PC-3 (cell line): Measurements from ENCODE around the gene HYAL2.

Experiments used
- EZH2 ChIP-seq: fragments of 300-600 bp; sonication (generic); IDR thresholded peaks from one replicate; pipeline ENCODE4 v1.6.1; 2017; ENCODE audit warnings: antibody characterized with exemption, mild to moderate bottlenecking, low read length; ENCODE audit not compliant: unreplicated experiment
- EZH2phosphoT487 ChIP-seq: fragments of 300-600 bp; sonication (generic); IDR thresholded peaks from 2 replicates; pipeline ENCODE4 v1.6.1; 2018; ENCODE audit warnings: mild to moderate bottlenecking, antibody characterized with exemption, low read length, borderline replicate concordance
- TF ChIP-seq, protein P1 (sequence below): fragments of 300-600 bp; sonication (generic); conservative IDR thresholded peaks from 2 replicates; pipeline ENCODE4 v1.5.1; 2017; ENCODE audit warnings: antibody characterized with exemption, low read depth, mild to moderate bottlenecking, low read length

DNA sequence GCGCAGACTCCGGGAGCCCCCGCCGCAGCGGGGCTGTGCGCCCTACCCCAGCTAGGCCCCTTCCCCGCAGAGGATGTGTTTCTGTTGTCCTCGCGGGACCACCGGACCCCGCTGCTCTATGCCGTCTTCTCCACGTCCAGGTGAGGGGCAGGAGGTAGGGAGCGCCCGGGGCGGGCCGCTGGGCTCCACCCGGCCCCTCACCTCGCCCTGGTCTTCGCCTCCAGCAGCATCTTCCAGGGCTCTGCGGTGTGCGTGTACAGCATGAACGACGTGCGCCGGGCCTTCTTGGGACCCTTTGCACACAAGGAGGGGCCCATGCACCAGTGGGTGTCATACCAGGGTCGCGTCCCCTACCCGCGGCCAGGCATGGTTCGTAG lies 48.9 kb downstream of the HYAL2 start:
- TF ChIP-seq, protein P1, sequence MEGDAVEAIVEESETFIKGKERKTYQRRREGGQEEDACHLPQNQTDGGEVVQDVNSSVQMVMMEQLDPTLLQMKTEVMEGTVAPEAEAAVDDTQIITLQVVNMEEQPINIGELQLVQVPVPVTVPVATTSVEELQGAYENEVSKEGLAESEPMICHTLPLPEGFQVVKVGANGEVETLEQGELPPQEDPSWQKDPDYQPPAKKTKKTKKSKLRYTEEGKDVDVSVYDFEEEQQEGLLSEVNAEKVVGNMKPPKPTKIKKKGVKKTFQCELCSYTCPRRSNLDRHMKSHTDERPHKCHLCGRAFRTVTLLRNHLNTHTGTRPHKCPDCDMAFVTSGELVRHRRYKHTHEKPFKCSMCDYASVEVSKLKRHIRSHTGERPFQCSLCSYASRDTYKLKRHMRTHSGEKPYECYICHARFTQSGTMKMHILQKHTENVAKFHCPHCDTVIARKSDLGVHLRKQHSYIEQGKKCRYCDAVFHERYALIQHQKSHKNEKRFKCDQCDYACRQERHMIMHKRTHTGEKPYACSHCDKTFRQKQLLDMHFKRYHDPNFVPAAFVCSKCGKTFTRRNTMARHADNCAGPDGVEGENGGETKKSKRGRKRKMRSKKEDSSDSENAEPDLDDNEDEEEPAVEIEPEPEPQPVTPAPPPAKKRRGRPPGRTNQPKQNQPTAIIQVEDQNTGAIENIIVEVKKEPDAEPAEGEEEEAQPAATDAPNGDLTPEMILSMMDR = no peak
- TF ChIP-seq EZH2 (no peak), EZH2phosphoT487 (no peak)
